HG03342 (cell line): ENCODE results near the gene CDH12.
"Not testable (repeated sequence)": the region's sequence is repeated elsewhere in the genome, so short reads cannot be mapped to it uniquely, and the experiment has no call there.

Source experiments
- ATAC-seq: cut with Tn5 transposase; IDR thresholded peaks from one replicate; pipeline ENCODE4 v1.9.1; 2021; ENCODE audit warnings: mild to moderate bottlenecking, moderate library complexity; ENCODE audit not compliant: unreplicated experiment

The CDH12 gene

DNA sequence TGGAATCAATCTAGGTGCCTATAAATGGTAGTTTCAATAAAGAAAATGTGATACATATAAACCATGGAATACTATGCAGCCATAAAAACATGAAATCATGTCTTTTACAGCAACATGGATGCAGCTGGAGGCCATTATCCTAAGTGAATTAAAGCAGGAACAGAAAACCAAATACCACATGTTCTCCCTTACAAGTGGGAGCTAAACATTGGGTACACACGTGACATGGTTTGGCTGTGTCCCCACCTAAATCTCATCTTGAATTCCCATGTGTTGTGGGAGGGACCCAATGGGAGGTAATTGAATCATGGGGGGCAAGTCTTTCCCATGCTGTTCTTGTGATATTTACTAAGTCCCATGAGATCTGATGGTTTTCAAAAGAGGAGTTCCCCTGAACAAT lies 78.9 kb downstream of the CDH12 start:
- not testable (repeated sequence) for ATAC-seq

DNA sequence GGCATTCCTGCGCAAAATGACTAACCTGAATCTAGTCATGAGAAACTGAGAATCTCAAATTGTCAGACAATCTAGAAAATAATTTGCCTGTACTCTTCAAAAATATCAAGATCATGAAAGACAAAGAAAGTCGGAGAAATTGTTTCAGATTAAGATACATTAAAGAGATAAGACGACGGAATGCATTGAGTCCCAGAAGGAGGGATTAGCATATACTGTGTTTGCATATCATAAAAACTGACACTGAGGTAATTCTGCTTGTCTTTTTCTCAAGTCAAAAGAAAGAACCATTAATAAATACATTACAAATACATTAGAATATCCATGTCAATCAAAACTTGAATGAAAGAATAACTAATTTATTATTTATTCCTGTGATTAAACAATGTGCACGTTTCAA lies 88.4 kb downstream of the CDH12 start:
- no peak for ATAC-seq

DNA sequence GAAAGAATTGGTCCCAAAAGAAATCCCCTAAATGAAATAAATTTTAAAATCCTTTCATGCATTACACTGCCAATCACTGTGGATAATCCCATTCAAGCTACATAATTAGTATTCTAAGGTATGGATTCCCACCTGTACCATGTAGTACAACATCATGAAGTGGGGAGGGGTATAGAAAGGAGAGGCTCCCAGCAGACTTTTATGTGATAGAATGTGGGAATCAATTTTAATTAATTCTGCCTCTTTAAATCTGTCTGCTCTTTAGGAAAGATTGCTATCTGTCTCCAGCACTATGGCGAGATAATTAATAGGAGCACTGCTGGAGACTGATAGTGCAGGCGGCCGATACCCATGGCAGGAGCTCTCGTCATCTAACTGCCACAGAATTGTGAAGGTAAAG lies 95.4 kb downstream of the CDH12 start:
- no peak for ATAC-seq

DNA sequence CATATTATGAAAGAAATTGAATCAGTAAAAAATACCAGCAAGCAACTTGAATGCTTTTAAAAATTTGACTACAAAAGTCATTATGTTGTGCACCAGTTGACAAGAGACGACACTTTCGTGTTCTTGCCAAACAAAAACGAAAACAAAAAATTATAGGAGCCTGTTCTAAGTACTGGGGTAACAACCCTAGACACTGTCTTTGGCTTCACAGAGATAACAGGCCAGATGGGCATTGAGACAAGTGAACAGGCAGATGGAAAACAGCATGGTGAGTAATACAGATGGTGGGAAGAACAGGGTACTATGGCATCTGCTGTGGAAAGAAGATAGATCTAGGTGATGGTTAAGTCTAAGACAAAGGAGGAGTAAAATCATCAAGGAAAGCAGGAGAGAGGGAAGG lies 99.0 kb downstream of the CDH12 start:
- ATAC-seq = no peak

DNA sequence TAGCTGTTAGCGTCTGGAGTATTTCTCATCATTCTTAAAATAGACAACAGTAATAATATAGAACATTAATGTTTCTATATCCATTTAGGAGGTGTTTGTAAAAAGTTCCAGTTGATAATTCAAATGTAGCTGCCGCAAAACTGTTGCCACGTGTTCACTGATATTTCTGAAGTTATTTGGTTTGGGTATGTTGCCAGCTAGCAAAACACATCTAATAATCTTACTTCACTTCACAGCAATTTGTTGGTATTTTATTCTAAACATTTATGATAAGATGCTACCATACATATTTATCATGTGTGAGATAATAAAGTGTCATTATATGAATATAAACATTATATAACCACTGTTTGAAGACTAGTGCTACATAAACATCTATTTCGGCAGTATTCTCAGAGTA lies 101.6 kb downstream of the CDH12 start:
- no peak for ATAC-seq

DNA sequence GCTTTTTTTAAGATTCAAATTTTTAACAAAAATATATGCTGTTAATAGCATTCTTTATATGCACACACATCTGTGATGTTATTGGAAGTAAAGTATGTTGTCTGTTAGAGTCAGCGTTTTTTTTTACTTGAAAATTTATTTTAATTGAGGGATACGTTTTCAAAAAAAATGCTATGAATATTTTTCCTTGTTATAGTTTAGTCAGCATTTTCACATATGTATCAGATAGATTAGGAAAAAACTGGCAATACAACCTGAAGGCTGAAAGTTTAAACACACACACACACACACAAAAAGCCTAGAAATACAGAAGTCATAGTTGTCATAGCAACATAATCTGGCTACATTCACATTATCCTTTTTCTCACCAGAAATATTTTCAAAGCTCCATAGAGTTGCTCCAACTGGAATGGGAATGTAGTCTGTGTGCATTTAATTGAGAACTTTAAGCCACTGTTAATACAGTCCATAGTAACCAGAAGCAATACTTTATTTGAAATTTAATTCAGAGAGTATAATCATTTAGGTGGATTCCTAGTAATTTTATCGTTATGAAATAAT lies 116.6 kb downstream of the CDH12 start:
- no peak for ATAC-seq

DNA sequence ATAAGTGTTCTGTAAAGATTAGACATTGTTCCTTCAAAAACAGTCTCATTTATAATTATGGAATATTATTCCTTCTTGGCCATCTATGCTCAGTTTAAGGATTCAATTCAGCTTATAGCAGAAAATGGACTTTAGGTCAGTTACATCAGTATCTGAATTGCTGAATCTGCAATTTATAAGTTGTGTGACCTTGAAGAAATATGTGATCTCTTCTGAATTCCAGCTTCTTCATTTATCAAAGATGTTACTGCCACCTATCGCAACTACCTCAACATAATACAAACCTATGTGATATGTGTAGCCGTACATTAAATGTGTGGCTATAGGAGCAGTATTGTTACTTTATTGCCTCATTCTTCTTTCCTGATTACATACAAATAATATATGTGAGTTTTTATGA lies 118.2 kb downstream of the CDH12 start:
- no peak for ATAC-seq

DNA sequence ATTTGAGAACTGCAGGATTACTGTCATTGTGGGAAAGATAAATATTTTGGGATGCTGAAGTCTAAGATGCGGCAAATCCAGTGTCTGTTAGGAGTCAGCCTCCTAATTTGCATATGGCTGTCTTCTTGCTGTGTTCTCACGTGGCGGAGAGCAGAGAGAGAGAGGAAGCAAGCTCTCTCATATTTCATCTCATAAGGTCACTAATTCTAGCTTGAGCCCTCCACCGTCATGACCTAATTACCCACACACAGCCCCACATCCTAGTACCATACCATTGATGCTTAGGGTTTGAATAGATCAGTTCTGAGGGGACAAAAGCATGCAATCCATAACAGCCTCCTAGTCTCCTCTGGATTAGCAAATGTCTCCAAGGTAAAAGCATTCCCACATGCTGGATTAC lies 124.5 kb downstream of the CDH12 start:
- ATAC-seq = no peak

DNA sequence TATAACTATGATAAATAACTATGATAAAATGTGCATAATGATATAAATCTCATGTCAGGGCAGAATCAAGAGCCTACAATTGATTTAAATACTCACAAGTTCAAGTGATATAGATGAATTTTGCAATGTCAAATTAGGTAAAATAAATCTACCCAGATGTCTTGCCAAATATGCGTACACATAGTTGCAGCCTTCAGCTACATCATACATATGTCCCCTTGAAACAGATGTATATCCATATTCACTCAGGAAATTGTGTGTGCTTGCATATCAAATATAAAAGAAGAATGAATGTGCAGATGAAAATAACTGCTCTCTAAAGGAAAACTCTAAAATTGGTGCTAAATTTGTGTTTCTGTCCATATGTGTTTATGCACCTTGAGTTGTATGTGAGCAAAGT lies 130.7 kb downstream of the CDH12 start:
- ATAC-seq = no peak

DNA sequence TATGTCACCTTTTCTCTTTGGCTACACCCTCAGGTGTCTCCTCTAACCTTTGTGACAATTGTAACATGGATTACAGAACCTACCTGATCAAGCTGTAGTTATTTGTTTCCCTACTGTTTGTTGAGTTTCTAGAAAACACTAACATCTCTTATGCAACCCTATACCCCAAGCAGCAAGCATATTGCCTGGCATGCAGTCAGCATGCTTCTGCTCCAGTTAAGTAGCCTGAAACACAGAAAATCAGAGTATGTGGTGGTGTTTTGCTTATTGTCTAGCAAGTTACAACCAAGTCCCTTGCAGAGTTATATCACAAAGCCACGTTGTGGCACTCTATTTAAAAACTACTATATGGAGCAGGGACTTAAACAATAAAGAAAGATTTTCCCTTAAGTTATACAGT lies 131.1 kb downstream of the CDH12 start:
- ATAC-seq = no peak

DNA sequence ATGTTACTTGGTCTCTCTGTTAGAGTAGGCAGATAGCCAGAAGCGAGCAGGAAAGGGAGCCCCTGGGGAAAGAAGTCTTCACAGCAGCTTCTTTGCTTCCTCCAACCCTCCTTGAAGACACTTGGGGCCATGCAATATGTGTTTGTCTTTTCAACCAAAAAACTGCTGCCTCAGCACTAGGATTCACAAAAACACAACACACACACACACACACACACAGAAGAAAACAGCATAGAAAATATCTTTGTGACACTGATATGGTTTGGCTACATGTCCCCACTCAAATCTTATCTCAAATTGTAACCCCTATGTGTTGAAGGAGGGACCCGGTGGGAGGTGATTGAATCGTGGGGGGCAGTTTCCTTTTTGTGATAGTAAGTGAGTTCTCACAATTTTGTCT lies 133.3 kb downstream of the CDH12 start:
- no peak for ATAC-seq

DNA sequence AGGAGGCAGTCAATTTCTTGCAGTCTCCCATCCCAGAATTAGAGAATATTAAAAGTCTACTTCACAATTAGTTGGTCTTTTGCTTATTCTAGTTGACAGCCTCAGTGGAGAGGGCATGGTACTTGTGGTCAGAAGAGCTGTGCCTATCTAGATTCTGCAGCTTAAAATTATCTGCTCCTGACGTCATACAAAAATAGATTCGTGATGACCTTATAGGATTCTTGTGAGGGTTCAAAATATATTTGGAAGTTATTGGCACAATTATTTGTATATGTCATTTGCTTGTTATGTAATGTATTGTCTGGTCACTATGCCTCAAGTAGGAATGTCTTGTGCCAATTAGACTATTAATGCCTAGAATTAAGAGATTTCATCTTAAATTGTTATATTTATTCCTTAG lies 142.5 kb downstream of the CDH12 start:
- no peak for ATAC-seq

DNA sequence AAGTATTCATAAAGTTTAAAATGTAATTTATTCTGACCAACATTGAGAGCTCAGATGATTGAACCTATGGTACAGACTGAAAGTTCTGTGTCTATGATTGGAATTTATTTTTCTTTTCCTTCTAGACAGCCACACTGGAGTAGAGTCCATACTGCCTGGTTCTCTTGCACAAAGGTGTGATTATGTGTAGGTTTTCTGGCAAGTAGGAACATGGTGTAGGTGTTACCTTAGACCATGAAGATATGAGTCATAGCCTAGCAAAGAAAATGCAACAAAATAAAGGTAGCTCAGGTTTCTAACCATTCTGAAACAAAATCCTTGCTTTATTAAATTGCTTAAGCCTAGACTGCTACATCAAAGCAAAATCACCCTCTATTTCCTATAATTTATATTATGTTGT lies 143.4 kb downstream of the CDH12 start:
- no peak for ATAC-seq

DNA sequence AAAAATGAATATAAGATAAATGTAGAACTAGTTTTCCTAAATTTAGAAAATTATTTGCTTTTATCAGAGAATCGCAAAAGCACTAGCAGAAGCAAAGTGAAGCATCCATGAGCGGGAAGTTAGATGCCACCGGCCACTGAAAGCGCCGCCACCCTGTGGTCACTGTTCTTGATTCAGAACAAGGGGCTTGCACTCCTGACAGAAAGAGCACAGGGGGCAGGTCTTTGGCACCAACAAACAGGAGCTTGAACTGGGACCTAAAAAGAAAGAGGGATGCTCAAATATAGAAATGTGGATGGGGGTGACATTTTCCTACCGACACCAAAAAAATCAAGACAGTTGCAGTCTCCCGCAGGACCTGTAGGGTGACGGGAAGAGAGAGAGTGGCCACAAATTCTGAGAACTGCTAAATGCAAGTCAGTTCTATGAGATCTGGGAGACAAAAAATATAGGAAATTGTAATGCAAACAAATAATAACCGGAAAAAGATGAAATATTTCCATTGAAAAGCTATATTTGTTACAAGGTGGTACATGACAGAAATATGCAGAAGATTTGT lies 144.3 kb downstream of the CDH12 start:
- no peak for ATAC-seq

DNA sequence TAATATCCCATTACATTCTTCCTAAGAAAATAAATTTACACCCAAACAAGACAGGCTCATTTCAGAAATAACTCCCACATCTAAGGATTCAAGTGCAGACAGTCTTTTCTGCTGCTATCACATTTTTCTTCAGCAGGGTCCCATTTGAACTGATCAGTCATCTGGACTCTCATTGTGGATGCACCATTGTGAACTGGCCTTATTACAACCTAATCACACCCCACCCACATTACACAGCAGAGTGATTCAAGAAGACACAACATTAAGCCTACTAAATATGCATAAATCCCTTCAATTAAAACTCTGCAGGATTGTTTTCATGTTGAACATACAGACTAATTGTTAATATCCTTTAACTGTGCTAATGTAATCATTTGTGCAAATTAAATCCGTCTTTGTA lies 146.2 kb downstream of the CDH12 start:
- ATAC-seq = no peak

DNA sequence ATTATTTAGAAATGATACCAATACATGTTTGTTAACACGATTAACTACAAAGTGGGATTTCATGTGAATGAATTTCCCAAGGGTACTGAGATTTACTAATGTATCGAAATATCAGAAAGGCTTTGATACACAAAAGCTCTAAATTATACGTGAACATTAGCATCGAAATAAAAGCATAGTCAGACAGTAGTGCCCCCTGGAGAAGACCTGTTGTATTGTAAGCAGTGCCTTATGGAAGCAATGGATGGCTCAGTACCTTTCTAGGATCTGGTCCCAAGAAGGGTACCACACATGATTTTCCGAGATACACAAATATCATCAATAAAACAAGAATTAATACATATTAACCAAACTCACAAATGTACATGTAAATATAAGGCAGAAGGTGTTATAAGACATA lies 153.8 kb downstream of the CDH12 start:
- ATAC-seq = no peak

DNA sequence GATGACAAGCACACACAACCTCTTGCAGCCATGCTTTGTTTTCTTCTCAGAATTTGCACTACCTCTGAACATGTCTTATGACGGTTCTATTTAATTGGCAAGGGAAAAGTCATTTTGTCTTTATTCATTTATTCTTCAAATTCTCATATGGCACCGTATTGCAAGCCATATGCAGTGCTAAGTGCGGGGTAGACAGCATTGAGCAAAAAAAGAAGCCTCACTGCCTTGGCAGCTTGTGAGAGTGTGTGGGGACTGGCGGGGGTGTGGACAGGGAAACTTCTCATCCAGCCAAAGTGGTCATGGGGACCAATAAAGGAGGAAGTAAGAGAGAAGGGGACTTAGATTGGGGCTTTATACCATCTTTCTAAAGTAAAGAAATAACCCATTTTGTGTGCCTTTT lies 160.0 kb downstream of the CDH12 start:
- ATAC-seq = no peak

DNA sequence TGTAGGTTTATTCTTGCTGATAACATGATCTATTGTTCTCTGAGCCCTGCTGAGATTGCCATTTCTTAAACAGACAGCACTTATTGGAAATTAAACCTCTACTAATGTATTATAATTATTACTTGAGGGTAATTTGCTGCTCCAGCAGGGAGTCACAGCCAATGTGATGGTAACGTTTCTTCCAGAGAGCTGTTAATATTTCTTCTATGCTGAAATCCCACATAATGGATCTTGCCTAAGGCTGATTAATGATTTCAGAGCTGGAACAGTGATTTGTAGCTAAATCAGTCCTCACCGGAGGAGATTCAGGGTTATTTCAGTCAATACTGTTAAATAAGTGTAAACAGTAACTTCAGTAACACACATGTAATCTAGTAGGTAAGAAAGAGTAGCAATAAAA lies 170.1 kb downstream of the CDH12 start:
- ATAC-seq = no peak

DNA sequence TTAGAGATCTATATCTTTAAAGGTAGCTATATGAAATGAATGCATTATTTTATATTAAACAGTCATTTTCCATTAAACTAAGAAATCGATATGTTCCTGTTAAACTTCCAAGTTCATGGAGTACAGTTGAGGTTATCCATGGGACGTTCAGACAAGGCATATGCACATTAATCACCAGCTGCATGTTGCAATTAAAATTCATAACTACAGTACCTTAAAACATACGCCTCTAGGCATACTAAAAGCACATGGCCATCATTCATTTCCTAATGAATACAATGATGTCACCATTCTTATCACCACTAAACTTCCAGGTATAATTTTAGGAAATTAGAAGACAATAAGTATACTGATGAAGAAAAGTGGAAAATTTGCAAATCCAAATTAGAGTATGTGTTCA lies 174.3 kb downstream of the CDH12 start:
- ATAC-seq = no peak

DNA sequence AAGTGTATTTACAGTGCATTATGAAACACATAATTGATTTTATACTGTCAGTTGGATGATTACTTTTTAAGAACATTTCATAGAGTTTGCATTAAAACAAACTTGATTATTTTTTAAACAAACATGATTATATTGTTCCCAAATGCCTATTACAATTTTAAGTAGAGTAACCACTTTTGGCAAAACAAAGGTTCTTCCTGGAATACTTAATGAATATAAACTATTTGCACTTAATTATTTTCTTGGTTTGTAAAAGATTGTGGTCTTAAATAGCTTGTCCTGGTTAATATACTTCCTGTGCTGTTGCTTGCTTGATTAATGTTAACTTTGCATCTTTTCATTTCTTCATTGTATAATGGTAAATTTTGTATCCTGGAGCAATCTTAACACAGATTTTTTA lies 180.0 kb downstream of the CDH12 start:
- no peak for ATAC-seq

DNA sequence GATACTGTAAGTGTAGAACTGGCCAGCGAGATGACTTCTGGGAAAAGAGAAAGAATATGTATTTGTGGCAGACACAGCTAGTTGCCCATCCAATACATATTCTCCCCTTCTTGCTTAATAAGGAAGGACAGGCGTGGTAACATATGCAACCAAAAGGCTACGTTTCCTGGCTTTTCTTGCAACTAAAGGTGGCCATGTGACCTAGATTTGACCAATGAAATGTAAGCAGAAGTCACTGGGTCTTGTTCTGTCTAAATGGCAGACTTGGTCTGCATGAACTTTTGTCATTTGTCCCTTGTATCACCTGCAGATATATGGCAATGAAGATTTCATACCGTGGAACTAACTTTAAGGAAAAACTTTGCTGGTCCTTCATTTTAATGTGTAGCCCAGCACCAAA lies 183.8 kb downstream of the CDH12 start:
- ATAC-seq = no peak

DNA sequence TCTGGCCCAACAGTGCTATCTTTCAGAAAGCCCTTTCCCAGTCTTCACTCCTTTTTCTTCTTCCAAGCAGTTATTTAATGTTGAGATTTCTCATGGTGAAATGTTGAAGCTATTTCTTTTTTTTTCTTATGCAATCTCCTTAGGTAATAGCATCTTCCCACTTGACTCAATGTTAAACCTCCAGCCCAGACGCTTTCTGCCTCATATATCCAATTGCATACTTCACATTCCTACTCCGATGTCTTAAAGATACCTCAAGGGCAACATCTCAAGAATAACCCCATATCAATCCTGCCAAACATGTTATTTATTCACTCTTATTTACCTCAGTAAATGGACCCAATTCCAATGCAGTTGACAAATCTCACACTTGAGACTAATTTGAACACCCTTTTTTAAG lies 187.3 kb downstream of the CDH12 start:
- no peak for ATAC-seq

DNA sequence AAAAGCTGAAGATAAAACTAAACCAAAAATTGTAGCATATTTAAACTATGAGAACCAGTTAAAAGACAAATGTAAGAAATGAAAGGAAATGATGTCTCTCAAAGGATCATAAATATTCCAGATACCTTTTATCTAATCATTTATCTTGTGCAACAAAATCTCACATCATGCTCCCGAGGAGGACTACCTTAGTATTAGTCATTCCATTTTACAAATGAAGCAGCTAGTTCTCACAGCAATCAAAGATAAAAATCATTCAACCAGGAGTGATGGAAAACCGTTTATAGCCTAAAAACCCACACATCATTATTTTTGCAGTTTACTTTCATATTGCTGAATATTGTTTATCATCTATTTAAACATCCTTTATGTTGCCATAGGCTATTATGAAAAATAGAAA lies 190.0 kb downstream of the CDH12 start:
- no peak for ATAC-seq

DNA sequence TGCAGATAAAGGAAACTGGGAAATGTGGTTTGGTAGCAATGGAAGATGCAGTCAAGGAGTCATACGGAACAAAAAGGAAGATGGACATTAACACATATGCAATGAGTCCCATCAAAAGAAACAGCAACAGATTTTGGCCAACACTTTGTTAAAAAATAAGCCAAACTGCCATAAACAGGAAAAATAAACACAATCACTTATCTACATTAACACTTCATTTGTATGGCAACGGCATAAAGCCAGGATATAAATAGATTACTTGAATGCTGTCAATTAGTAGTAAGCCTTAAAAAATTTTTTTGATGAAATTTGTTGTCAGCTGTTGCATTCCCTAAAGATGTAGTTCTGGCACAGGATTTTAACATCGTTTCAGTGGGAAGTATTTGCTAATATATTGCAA lies 190.8 kb downstream of the CDH12 start:
- no peak for ATAC-seq
